IMR-90 (cell line): Measurements from ENCODE around the gene GALNT16. TPM values are rescaled to one million over a fixed set of nuclear protein-coding genes. Genes with fewer than 3 reads are reported as not detected.

Experiments used
- ATAC-seq: fragments of 200-7000 bp; cut with Tn5 transposase; 2 replicates; pipeline ENCODE4 v1.9.1; 2020; ENCODE audit warnings: low read depth, mild to moderate bottlenecking, moderate library complexity
- BruUV-seq: library from RNA; stranded (reverse); fragments of 400-500 nt; replicated peaks from 2 replicates; lab custom pipeline; 2021; lab: Mats Ljungman, UMichigan
- CTCF ChIA-PET: fragments of 300-600 bp; formaldehyde crosslinking; extraction: SDS; loops from one replicate; lab custom pipeline; 2021; ENCODE audit warnings: antibody characterized with exemption; lab: Yijun Ruan, JAX
- POLR2A ChIA-PET: fragments of 300-600 bp; sonication (Branson Sonifier 250); formaldehyde crosslinking; loops from one replicate; lab custom pipeline; 2022; ENCODE audit warnings: antibody characterized with exemption; ENCODE audit not compliant: unreplicated experiment; lab: Charles Lee
- DNase-seq: peaks from one replicate; pipeline ENCODE4 v3.0.0; 2013
- H2AFZ ChIP-seq: replicated peaks from 2 replicates; pipeline ENCODE3; 2013; ENCODE audit warnings: low read length, mild to moderate bottlenecking; ENCODE audit not compliant: poor library complexity
- H2AK5ac ChIP-seq: 2 replicates; pipeline ENCODE4 v1.6.1; 2013; ENCODE audit warnings: low read depth, low read length, inconsistent platforms
- H2AK9ac ChIP-seq: replicated peaks from 2 replicates; pipeline ENCODE3; 2013; ENCODE audit warnings: mild to moderate bottlenecking, low read depth, low read length, moderate library complexity; ENCODE audit not compliant: poor library complexity
- H2BK120ac ChIP-seq: 2 replicates; pipeline ENCODE4 v1.6.1; 2013; ENCODE audit warnings: low read depth, low read length, inconsistent platforms
- H2BK15ac ChIP-seq: 3 replicates; pipeline ENCODE4 v1.6.1; 2013; ENCODE audit warnings: low read depth, low read length, inconsistent platforms
- H2BK20ac ChIP-seq: 2 replicates; pipeline ENCODE4 v1.6.1; 2013; ENCODE audit warnings: low read depth, mild to moderate bottlenecking, inconsistent platforms, low read length, moderate library complexity
- H2BK5ac ChIP-seq: 2 replicates; pipeline ENCODE4 v1.6.1; 2013; ENCODE audit warnings: mild to moderate bottlenecking, low read depth, low read length, inconsistent platforms; ENCODE audit not compliant: poor library complexity, severe bottlenecking
- H3K14ac ChIP-seq: replicated peaks from 2 replicates; pipeline ENCODE4 v1.6.1; 2013; ENCODE audit warnings: low read depth, low read length, inconsistent platforms
- H3K18ac ChIP-seq: 2 replicates; pipeline ENCODE4 v1.6.1; 2013; ENCODE audit warnings: low read depth, low read length, control low read depth
- H3K23ac ChIP-seq: 2 replicates; pipeline ENCODE4 v1.6.1; 2013; ENCODE audit warnings: low read depth, low read length, inconsistent platforms
- H3K27ac ChIP-seq: 2 replicates; pipeline ENCODE4 v1.5.1; 2013; ENCODE audit warnings: mild to moderate bottlenecking, control low read depth, low read length; ENCODE audit not compliant: insufficient read depth
- H3K27me3 ChIP-seq: 2 replicates; pipeline ENCODE4 v1.6.1; 2013; ENCODE audit warnings: low read length; ENCODE audit not compliant: control insufficient read depth, insufficient read depth
- H3K36me3 ChIP-seq: 2 replicates; pipeline ENCODE4 v1.6.1; 2013; ENCODE audit warnings: low read length, mixed read lengths; ENCODE audit not compliant: control insufficient read depth, insufficient read depth
- H3K4ac ChIP-seq: 2 replicates; pipeline ENCODE4 v1.6.1; 2013; ENCODE audit warnings: low read depth, low read length, inconsistent platforms
- H3K4me1 ChIP-seq: 2 replicates; pipeline ENCODE4 v1.6.1; 2013; ENCODE audit warnings: low read length, mixed read lengths; ENCODE audit not compliant: control insufficient read depth, insufficient read depth
- H3K4me2 ChIP-seq: 2 replicates; pipeline ENCODE4 v1.6.1; 2013; ENCODE audit warnings: low read depth, mild to moderate bottlenecking, control low read depth, low read length, moderate library complexity
- H3K4me3 ChIP-seq: 2 replicates; pipeline ENCODE4 v1.5.1; 2013; ENCODE audit warnings: low read depth, mild to moderate bottlenecking, control low read depth, low read length, moderate library complexity; ENCODE audit not compliant: insufficient read depth
- H3K56ac ChIP-seq: 2 replicates; pipeline ENCODE4 v1.6.1; 2013; ENCODE audit warnings: low read length, inconsistent platforms; ENCODE audit not compliant: insufficient read depth; ENCODE audit errors: extremely low read depth
- H3K79me1 ChIP-seq, 2 experiments: 2 replicates each; pipeline ENCODE4 v1.6.1; 2013; ENCODE audit warnings: low read length in 2 of 2, inconsistent platforms in 1 of 2, low read depth in 1 of 2
- H3K9ac ChIP-seq: 2 replicates; pipeline ENCODE4 v1.6.1; 2013; ENCODE audit warnings: low read depth, low read length, control low read depth
- H3K9me1 ChIP-seq: 2 replicates; pipeline ENCODE4 v1.6.1; 2013; ENCODE audit warnings: low read length, inconsistent platforms; ENCODE audit not compliant: insufficient read depth
- H3K9me3 ChIP-seq: 2 replicates; pipeline ENCODE4 v1.6.1; 2013; ENCODE audit warnings: low read length; ENCODE audit not compliant: control insufficient read depth, insufficient read depth
- H4K20me1 ChIP-seq: 2 replicates; pipeline ENCODE4 v1.6.1; 2013; ENCODE audit warnings: low read length, inconsistent platforms; ENCODE audit not compliant: insufficient read depth
- H4K5ac ChIP-seq: 2 replicates; pipeline ENCODE4 v1.6.1; 2013; ENCODE audit warnings: mild to moderate bottlenecking, low read depth, low read length, control low read depth
- H4K8ac ChIP-seq, 2 experiments: 2 replicates each; pipeline ENCODE4 v1.6.1; 2013; ENCODE audit warnings: low read depth in 2 of 2, low read length in 2 of 2, control low read depth in 1 of 2, inconsistent platforms in 1 of 2
- H4K91ac ChIP-seq: 2 replicates; pipeline ENCODE4 v1.6.1; 2013; ENCODE audit warnings: low read depth, low read length, inconsistent platforms; ENCODE audit not compliant: insufficient read depth
- BHLHE40 ChIP-seq: fragments of 150-350 bp; IDR thresholded peaks from 2 replicates; pipeline ENCODE4 v1.6.1; 2016; ENCODE audit warnings: mild to moderate bottlenecking, low read depth, low read length
- CEBPB ChIP-seq: IDR thresholded peaks from 2 replicates; pipeline ENCODE4 v1.6.1; 2012; ENCODE audit warnings: low read depth, low read length, improper control_type of control experiment
- CHD1 ChIP-seq: IDR thresholded peaks from 2 replicates; pipeline ENCODE4 v1.6.1; 2012; ENCODE audit warnings: low read depth, low read length, improper control_type of control experiment
- CTCF ChIP-seq: conservative IDR thresholded peaks from 2 replicates; pipeline ENCODE4 v1.5.1; 2012; ENCODE audit warnings: mild to moderate bottlenecking, low read depth, low read length, improper control_type of control experiment
- ELK1 ChIP-seq: fragments of 150-350 bp; IDR thresholded peaks from 2 replicates; pipeline ENCODE4 v1.6.1; 2016; ENCODE audit warnings: low read depth, mild to moderate bottlenecking, low read length, moderate library complexity, borderline replicate concordance
- FOS ChIP-seq: fragments of 150-350 bp; IDR thresholded peaks from 2 replicates; pipeline ENCODE4 v1.6.1; 2016; ENCODE audit warnings: low read depth, low read length
- MAFK ChIP-seq: IDR thresholded peaks from 2 replicates; pipeline ENCODE4 v1.6.1; 2012; ENCODE audit warnings: low read depth, low read length, improper control_type of control experiment
- MAZ ChIP-seq: IDR thresholded peaks from 2 replicates; pipeline ENCODE4 v1.6.1; 2012; ENCODE audit warnings: low read depth, mild to moderate bottlenecking, low read length, improper control_type of control experiment, moderate library complexity, borderline replicate concordance
- MXI1 ChIP-seq: IDR thresholded peaks from 2 replicates; pipeline ENCODE4 v1.6.1; 2012; ENCODE audit warnings: low read depth, mild to moderate bottlenecking, low read length, moderate library complexity, borderline replicate concordance
- NFE2L2 ChIP-seq: fragments of 150-350 bp; IDR thresholded peaks from 2 replicates; pipeline ENCODE4 v1.6.1; 2016; ENCODE audit warnings: low read depth, mild to moderate bottlenecking, low read length
- POLR2A ChIP-seq: IDR thresholded peaks from 2 replicates; pipeline ENCODE4 v1.6.1; 2012; ENCODE audit warnings: mild to moderate bottlenecking, low read depth, low read length
- RAD21 ChIP-seq: IDR thresholded peaks from 2 replicates; pipeline ENCODE4 v1.6.1; 2012; ENCODE audit warnings: low read length, improper control_type of control experiment
- RCOR1 ChIP-seq: IDR thresholded peaks from 2 replicates; pipeline ENCODE4 v1.6.1; 2012; ENCODE audit warnings: mild to moderate bottlenecking, low read length, improper control_type of control experiment; ENCODE audit not compliant: insufficient replicate concordance
- RFX5 ChIP-seq: IDR thresholded peaks from 2 replicates; pipeline ENCODE4 v1.8.0; 2012; ENCODE audit warnings: low read depth, mild to moderate bottlenecking, low read length, moderate library complexity
- SMC3 ChIP-seq: fragments of 150-350 bp; IDR thresholded peaks from 2 replicates; pipeline ENCODE4 v1.6.1; 2016; ENCODE audit warnings: low read depth, mild to moderate bottlenecking, antibody characterized with exemption, low read length, moderate library complexity
- WGBS, 2 experiments: methylation state at CpG; one replicate each; pipeline versions ENCODE4 v1.1.5 to v1.1.7; 2013; ENCODE audit warnings: missing lambda C conversion rate in 2 of 2; ENCODE audit not compliant: insufficient read length in 1 of 2; ENCODE audit errors: extremely low coverage in 2 of 2; 5-methylcytosine and 5-hydroxymethylcytosine counted together
- dilution Hi-C: fragments of 300-500 bp; cut with HindIII; formaldehyde crosslinking; loops from one replicate; pipeline ENCODE4 v1.14.3; 2018; ENCODE audit warnings: low sequenced_read_pairs; ENCODE audit not compliant: unreplicated experiment
- in situ Hi-C: fragments of 300-500 bp; cut with MboI; formaldehyde crosslinking; loops from 3 replicates; pipeline ENCODE4 v1.14.3; 2019; ENCODE audit warnings: low sequenced_read_pairs, inconsistent platforms, mixed read lengths
- intact Hi-C: fragments of 100-400 bp; cut with micrococcal nuclease; formaldehyde crosslinking; loops from 2 replicates; pipeline ENCODE4 v1.10.0; 2022
- polyA plus RNA-seq, 3 experiments: library from polyadenylated mRNA; depleted of rRNA; stranded (reverse); fragments of >200 nt; gene quantifications; 2 replicates each; pipeline ENCODE4 v1.2.3, GENCODE V29; 2012; ENCODE audit warnings: low replicate concordance in 1 of 3
- total RNA-seq: library from RNA; depleted of rRNA; stranded (reverse); fragments of >200 nt; gene quantifications from 2 replicates; pipeline ENCODE4 v1.2.3, GENCODE V29; 2012
- TF ChIP-seq, protein P1 (sequence below): fragments of 150-350 bp; IDR thresholded peaks from 2 replicates; pipeline ENCODE4 v1.6.1; 2017; ENCODE audit warnings: mild to moderate bottlenecking, antibody characterized with exemption, low read length, low read depth

Gene GALNT16
- total and polyA plus RNA-seq, 2 of the 4 experiments (the other 2 are of a cell fraction): 0.36 to 1.5 TPM

DNA sequence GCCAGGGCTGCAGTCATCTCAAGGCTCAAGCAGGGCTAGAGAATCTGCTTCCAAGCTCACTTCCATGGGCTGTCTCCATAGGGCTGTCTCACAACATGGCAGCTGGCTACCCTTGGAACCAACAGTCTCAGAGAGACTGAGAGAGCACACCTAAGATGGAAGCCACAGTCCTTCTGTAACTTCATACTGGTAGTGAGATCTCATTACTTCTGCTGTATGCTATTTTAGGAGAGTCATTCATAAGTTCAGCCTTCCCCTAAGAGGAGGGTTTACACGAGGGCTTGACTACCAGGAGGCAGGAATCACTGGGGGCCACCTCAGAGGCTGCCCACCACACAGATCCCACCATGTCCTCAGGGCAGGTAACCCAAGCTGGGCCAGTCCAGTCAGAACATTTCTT, 108.4 kb downstream of the GALNT16 start:
- H2AK9ac ChIP-seq: no peak overlapping the region
- no peaks in the 10 kb centered on the region for H3K79me1 ChIP-seq
- no peak overlapping the region for H4K91ac ChIP-seq
- no peaks in the 10 kb centered on the region for H3K4me1 ChIP-seq
- H3K23ac ChIP-seq: no peak overlapping the region; the same call in 1 of the 2 replicates
- no peak overlapping the region for H3K4me3 ChIP-seq
- no peaks in the 10 kb centered on the region for H4K20me1 ChIP-seq
- H3K9ac ChIP-seq: no peak overlapping the region
- WGBS, 2 experiments: no CpG with 5 or more reads among the region's 1 CpG
- in situ Hi-C loops (no loop called here), intact Hi-C loops (no loop called here), dilution Hi-C loops (no loop called here)
- H2AFZ ChIP-seq: no peak overlapping the region
- TF ChIP-seq MAZ: no peak
- TF ChIP-seq, protein P1, sequence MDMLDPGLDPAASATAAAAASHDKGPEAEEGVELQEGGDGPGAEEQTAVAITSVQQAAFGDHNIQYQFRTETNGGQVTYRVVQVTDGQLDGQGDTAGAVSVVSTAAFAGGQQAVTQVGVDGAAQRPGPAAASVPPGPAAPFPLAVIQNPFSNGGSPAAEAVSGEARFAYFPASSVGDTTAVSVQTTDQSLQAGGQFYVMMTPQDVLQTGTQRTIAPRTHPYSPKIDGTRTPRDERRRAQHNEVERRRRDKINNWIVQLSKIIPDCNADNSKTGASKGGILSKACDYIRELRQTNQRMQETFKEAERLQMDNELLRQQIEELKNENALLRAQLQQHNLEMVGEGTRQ: no peak
- TF ChIP-seq MAFK: no peak
- no peak for TF ChIP-seq ELK1
- TF ChIP-seq CHD1: no peak
- TF ChIP-seq CTCF: no peak
- TF ChIP-seq CEBPB: no peak
- TF ChIP-seq RCOR1: no peak
- no peak for TF ChIP-seq NFE2L2
- TF ChIP-seq POLR2A: no peak
- no peak for TF ChIP-seq FOS
- TF ChIP-seq SMC3: no peak
- no peak for TF ChIP-seq BHLHE40
- no peak for TF ChIP-seq RAD21
- TF ChIP-seq RFX5: no peak
- TF ChIP-seq MXI1: no peak
- no peak overlapping the region for H3K27ac ChIP-seq
- H4K5ac ChIP-seq: no peak overlapping the region
- H2BK15ac ChIP-seq: no peak overlapping the region
- 0 out of 2 replicates have a peak, but pooled peaks cover 2% of the 10 kb centered on the region for H3K36me3 ChIP-seq
- ChIA-PET POLR2A (no interaction called here), CTCF (no interaction called here)
- no peaks in the 10 kb centered on the region for H3K9me3 ChIP-seq
- H3K4ac ChIP-seq: no peak overlapping the region
- no peak overlapping the region for H2BK20ac ChIP-seq
- H4K8ac ChIP-seq: no peak overlapping the region
- H3K27me3 ChIP-seq: no peaks in the 10 kb centered on the region
- H2AK5ac ChIP-seq: no peak overlapping the region
- ATAC-seq (no peak), DNase-seq (no peak)
- no peak overlapping the region for H3K14ac ChIP-seq
- BruUV-seq: no TSS peak
- H3K4me2 ChIP-seq: no peak overlapping the region
- H3K9me1 ChIP-seq: no peaks in the 10 kb centered on the region
- H3K18ac ChIP-seq: no peak overlapping the region
- H3K56ac ChIP-seq: no peak overlapping the region
- H2BK5ac ChIP-seq: no peak overlapping the region
- no peak overlapping the region for H2BK120ac ChIP-seq
